ENCODE data around the gene ITPRIPL2.

- TF ChIP-seq CTCF (IDR thresholded peaks at IDR 0.05; ENCODE audit: low read depth, low read length) = no peak
- TF ChIP-seq POLR2A (IDR thresholded peaks at IDR 0.05; ENCODE audit: extremely low read depth, insufficient read length) = no peak
- no peak for TF ChIP-seq MAX (IDR thresholded peaks at IDR 0.05; ENCODE audit: low read depth, low read length)
These were observed 51.3 kb downstream of the ITPRIPL2 start for GRCh38 chr16:19165101-19165500.

All from NB4 (cell line).